IgD-negative memory B cell (primary cell): ENCODE data around the gene UNC5B. TPM values are rescaled to one million over a fixed set of nuclear protein-coding genes. Genes with fewer than 3 reads are reported as not detected.
"Not testable (repeated sequence)": the region's sequence is repeated elsewhere in the genome, so short reads cannot be mapped to it uniquely, and the experiment has no call there.

Experiments
- H3K27ac Mint-ChIP-seq, 3 donors: one replicate each; pipeline ENCODE4 v1.8.0; 2020 to 2022; ENCODE audit warnings: mild to moderate bottlenecking in 3 of 3, mixed read lengths in 3 of 3, moderate library complexity in 1 of 3
- H3K27me3 Mint-ChIP-seq: one replicate; pipeline ENCODE4 v1.8.0; 2021; ENCODE audit warnings: mixed read lengths
- H3K36me3 Mint-ChIP-seq: one replicate; pipeline ENCODE4 v1.8.0; 2020; ENCODE audit warnings: mild to moderate bottlenecking, mixed read lengths
- H3K4me1 Mint-ChIP-seq, 3 donors: one replicate each; pipeline ENCODE4 v1.8.0; 2020 to 2022; ENCODE audit warnings: mixed read lengths in 3 of 3, mild to moderate bottlenecking in 1 of 3
- H3K4me3 Mint-ChIP-seq, 4 donors: one replicate each; pipeline ENCODE4 v1.8.0; 2020 to 2022; ENCODE audit warnings: mild to moderate bottlenecking in 4 of 4, mixed read lengths in 4 of 4, moderate library complexity in 3 of 4
- H3K9me3 Mint-ChIP-seq, 3 donors: one replicate each; pipeline ENCODE4 v1.8.0; 2020 to 2021; ENCODE audit warnings: mixed read lengths in 3 of 3, mild to moderate bottlenecking in 1 of 3
- polyA plus RNA-seq: library from polyadenylated mRNA; unstranded; fragments of 300-500 nt; fragmentation: Illumina TruSeq; gene quantifications from one replicate; pipeline ENCODE4 v1.2.3, GENCODE V29; 2021

UNC5B gene
- polyA plus RNA-seq, 1 donor from 2014 or later, result not detected

DNA sequence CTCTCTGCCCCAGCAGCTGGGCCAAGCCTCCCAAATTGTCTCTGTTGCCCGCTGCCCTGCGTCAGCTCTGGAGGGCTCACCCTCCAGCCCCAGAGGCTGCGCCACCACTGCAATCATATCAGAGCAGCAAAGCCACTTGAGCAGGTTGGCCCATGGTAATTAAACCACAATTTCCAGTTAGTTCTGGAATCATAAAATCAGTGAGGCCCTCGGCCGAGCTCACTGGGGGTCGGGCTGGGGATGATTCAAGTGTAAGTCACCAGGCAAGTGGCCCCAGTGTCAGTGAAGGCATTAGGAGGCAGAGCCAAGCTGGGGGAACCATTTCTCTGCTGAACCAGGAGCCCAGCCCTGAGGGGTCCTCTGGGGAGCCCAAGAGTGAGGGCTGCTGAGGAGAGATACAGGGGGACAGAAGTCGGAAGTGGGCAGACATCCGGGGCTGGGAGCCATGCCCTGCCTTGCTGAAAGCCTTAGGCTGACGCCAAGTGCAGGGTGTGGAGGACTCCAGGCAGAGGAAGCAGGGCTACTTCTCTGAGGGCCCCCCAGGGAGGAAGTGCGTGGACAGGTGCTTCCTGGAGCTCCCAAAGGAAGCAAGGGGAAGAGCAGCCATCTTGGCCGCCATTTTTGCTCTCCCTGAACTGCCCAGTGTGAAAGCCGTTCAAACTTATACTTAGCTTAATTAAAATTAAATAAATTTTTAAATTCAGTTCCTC lies 77.2 kb downstream of the UNC5B start:
- Mint-ChIP-seq H3K9me3 (no peaks in the 10 kb centered on the region), H3K4me3 (no peak overlapping the region), H3K27ac (no peak overlapping the region), H3K27me3 (no peaks in the 10 kb centered on the region), H3K4me1 (peaks cover 0 to 2% (median 0%) of the 10 kb centered on the region in 3 donors), H3K36me3 (peaks cover 4% of the 10 kb centered on the region)

DNA sequence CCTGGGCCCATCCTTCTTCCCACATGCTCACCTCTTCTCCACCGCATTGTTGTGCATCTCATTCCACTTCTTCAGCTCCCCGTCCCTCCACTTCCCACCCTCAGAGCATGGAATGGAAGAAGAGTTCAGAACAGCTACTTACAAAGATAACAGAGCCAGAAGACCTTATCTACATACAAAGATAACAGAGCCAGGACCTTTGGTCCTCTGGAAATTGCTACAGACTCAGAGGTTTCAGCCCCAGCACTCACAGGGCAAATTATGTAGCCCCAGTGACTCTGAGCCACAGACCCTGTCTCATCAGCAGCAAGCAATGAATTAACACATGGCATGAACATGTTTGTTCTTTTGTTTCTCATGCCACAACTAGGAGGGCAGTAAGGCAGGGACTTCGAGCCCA lies 78.0 kb downstream of the UNC5B start:
- peaks cover 0 to 2% (median 0%) of the 10 kb centered on the region in 3 donors for H3K4me1 Mint-ChIP-seq
- H3K4me3 Mint-ChIP-seq, result no peak overlapping the region
- H3K9me3 Mint-ChIP-seq, result no peaks in the 10 kb centered on the region
- H3K27ac Mint-ChIP-seq, result no peak overlapping the region
- H3K27me3 Mint-ChIP-seq, result no peaks in the 10 kb centered on the region
- peaks cover 4% of the 10 kb centered on the region for H3K36me3 Mint-ChIP-seq

DNA sequence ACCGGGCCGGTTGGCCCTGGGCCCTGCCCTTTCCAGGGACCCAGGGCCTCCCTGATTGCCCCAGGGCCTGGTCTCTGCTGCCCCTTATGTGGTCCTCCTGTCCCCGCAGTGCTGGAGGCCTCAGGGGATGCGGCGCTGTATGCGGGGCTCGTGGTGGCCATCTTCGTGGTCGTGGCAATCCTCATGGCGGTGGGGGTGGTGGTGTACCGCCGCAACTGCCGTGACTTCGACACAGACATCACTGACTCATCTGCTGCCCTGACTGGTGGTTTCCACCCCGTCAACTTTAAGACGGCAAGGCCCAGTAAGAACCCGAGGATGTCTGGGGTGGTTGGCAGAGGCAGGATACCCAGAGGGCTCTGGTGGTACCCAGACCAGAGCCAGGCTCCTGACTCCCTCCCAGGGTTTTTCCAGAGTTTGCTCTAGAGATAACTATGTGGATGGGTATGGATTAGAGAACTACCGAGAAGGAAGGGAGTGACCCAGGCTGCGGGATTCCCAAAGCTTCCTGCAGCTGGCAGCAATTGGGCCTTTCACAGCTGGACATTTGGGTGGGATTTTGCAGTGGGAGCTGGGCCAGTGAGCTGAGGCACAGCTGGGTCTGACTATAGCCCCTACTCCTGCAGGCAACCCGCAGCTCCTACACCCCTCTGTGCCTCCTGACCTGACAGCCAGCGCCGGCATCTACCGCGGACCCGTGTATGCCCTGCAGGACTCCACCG lies 78.6 kb downstream of the UNC5B start:
- Mint-ChIP-seq H3K4me3 (no peak overlapping the region), H3K36me3 (peaks cover 3% of the 10 kb centered on the region), H3K9me3 (no peaks in the 10 kb centered on the region), H3K4me1 (peaks cover 0 to 2% (median 0%) of the 10 kb centered on the region in 3 donors), H3K27me3 (peaks cover under 1% of the 10 kb centered on the region), H3K27ac (no peak overlapping the region)

DNA sequence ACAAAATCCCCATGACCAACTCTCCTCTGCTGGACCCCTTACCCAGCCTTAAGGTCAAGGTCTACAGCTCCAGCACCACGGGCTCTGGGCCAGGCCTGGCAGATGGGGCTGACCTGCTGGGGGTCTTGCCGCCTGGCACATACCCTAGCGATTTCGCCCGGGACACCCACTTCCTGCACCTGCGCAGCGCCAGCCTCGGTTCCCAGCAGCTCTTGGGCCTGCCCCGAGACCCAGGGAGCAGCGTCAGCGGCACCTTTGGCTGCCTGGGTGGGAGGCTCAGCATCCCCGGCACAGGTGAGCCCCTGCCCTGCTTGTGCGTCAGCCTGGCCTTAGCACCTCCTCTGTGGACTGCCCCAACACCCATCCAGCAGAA lies 79.1 kb downstream of the UNC5B start:
- no peak overlapping the region for H3K27ac Mint-ChIP-seq
- no peak overlapping the region for H3K4me3 Mint-ChIP-seq
- H3K27me3 Mint-ChIP-seq, result peaks cover 2% of the 10 kb centered on the region
- H3K9me3 Mint-ChIP-seq, result no peaks in the 10 kb centered on the region
- H3K36me3 Mint-ChIP-seq, result peaks cover 3% of the 10 kb centered on the region
- H3K4me1 Mint-ChIP-seq, result peaks cover 0 to 2% (median 0%) of the 10 kb centered on the region in 3 donors

DNA sequence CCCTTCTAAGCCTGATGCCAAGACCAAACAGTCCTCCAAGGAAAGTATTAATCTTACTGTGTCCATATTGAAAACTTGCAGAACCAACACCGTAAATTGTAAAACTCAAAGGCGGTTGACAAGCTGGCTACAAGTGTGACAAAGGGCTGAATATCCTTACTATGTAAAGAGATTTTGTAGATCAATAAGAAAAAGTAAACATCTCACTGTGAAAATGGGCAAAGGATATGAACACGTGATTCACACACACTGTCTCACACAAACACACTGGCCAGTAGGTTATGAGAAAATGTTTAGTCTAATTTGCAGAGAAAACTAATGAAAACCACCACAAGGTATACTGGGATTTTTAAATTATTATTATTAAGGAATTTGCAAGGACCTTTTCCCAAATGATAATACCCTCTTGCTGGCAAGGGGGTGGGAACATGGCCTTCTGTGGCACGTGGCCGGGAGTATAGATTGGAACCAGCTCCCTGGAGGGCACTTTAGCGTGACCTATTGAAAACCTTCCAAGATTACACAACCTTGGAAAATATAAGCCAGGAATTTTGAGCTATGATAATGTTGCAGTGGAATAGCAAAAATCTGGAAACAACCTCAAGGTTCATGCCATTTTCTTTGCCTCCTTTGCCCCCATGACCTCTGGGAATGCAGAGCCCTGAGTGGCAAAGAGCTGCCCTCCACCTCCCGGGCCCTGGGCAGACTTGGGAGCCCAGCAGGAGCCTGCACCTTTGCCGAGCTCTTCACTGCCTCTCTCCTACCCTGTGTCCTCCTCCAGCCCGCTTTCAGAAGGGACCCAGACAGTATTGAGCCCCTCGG lies 80.5 kb downstream of the UNC5B start:
- H3K4me3 Mint-ChIP-seq, result no peak overlapping the region

DNA sequence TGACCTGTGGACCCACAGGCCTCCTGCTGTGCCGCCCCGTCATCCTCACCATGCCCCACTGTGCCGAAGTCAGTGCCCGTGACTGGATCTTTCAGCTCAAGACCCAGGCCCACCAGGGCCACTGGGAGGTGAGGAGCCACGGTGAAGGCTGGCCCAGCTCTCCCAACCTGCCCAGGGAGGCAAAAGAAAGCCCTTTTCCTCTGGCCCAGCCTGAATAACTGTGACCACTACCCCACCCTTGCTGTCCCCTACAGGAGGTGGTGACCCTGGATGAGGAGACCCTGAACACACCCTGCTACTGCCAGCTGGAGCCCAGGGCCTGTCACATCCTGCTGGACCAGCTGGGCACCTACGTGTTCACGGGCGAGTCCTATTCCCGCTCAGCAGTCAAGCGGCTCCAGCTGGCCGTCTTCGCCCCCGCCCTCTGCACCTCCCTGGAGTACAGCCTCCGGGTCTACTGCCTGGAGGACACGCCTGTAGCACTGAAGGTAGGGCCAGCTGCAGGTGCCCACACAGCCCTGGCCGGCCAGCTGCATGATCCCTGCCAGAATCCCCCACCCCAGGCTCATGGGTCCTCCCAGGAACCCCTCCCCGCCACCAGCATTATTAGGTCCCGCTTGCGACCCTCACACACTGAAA lies 81.2 kb downstream of the UNC5B start:
- Mint-ChIP-seq H3K27me3 (peaks cover 9% of the 10 kb centered on the region), H3K36me3 (peaks cover 3% of the 10 kb centered on the region), H3K9me3 (no peaks in the 10 kb centered on the region), H3K4me3 (no peak overlapping the region), H3K27ac (no peak overlapping the region), H3K4me1 (peaks cover 0 to 2% (median 0%) of the 10 kb centered on the region in 3 donors)

More for the DNA sequence above, 80.5 kb downstream of the UNC5B start:
- Mint-ChIP-seq H3K4me1 (peaks cover 0 to 2% (median 0%) of the 10 kb centered on the region in 3 donors), H3K27ac (no peak overlapping the region), H3K36me3 (peaks cover 3% of the 10 kb centered on the region), H3K27me3 (peaks cover 4% of the 10 kb centered on the region), H3K9me3 (no peaks in the 10 kb centered on the region)

DNA sequence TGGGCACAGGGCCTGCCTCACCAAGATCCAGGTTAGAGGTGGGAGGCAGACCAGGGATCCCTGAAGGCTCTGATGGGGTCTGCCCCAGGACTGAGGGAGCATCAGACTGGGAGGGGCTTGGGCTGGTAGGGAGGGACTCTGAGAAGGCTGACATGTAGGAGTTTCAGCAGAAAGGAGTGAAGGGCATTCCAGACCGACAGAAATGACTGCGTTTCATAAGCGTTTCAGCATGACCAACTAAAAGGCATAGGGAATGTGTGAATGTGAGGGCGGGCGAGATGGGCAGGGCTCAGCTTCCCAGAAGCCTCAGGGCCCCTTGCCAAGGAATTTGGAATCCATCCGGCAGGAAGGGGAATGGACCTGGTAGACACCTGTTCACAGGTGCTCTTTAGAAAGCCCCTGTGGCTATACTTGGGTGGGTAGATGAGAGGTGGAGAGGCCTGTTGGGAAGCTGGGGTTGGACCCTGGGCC lies 81.8 kb downstream of the UNC5B start:
- peaks cover 0 to 2% (median 0%) of the 10 kb centered on the region in 3 donors for H3K4me1 Mint-ChIP-seq
- no peak overlapping the region for H3K27ac Mint-ChIP-seq
- peaks cover 3% of the 10 kb centered on the region for H3K36me3 Mint-ChIP-seq

DNA sequence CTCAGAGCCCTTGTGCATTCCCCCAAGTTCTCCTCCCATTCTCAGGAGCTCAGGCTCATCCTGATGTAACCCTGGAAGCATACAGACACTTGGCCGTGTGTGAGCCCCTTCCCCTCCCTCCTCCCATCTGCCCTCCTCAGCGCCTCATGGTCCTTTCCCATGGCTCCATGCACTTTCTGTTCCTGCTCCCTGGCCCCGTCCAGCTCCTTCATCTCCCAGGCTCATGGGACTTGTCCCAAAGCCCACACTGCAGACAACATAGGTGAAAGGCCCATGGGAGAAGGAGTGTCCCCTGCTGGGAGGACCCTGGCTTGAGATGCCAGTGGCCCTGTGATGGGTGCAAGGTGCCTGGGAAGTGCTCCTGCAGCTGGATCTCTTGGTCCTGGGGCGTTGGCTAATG lies 82.5 kb downstream of the UNC5B start:
- Mint-ChIP-seq H3K9me3 (no peaks in the 10 kb centered on the region), H3K36me3 (peaks cover 3% of the 10 kb centered on the region), H3K4me3 (no peak overlapping the region)

More for the DNA sequence above, 81.8 kb downstream of the UNC5B start:
- Mint-ChIP-seq H3K27me3 (peaks cover 11% of the 10 kb centered on the region), H3K4me3 (no peak overlapping the region), H3K9me3 (no peaks in the 10 kb centered on the region)

DNA sequence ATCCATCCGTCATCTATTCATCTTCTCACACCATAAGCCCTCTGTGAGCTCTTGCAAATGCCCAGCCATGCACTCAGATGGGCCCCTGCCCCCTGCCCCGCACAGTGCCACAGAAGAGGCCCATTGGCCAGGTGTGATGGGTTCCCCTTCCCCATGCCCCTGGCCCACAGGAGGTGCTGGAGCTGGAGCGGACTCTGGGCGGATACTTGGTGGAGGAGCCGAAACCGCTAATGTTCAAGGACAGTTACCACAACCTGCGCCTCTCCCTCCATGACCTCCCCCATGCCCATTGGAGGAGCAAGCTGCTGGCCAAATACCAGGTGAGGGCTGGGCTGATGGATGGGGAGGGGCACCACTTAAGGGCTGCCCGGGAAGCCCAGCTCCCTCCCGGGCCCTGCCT lies 83.3 kb downstream of the UNC5B start:
- Mint-ChIP-seq H3K4me3 (no peak overlapping the region), H3K27me3 (peaks cover 13% of the 10 kb centered on the region), H3K27ac (no peak overlapping the region), H3K36me3 (peaks cover 3% of the 10 kb centered on the region), H3K4me1 (peaks cover 0 to 2% (median 2%) of the 10 kb centered on the region in 3 donors), H3K9me3 (no peaks in the 10 kb centered on the region)

More for the DNA sequence above, 82.5 kb downstream of the UNC5B start:
- Mint-ChIP-seq H3K4me1 (peaks cover 0 to 2% (median 2%) of the 10 kb centered on the region in 3 donors), H3K27ac (no peak overlapping the region), H3K27me3 (peaks cover 13% of the 10 kb centered on the region)

DNA sequence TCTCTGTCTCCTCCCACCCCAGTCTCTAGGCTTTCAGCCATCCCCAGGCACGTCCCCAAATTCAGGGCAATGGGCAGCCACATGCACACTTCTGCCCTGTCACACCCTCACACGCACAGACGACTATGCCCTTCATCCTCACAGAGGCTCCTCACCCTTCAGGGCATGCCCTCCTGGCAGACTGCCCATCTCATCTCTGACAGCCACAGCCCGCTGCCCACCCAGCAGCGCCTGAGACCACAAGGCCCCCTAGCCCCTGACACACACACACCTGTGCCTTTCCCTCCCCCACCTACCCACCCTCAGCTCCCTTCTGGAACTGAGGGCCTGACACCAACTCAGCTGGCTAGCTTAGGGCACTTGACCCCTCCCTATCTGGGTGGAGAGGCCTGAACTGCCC lies 83.7 kb downstream of the UNC5B start:
- Mint-ChIP-seq H3K4me3 (no peak overlapping the region), H3K4me1 (peaks cover 0 to 2% (median 2%) of the 10 kb centered on the region in 3 donors), H3K27me3 (peaks cover 13% of the 10 kb centered on the region), H3K27ac (no peak overlapping the region), H3K36me3 (peaks cover 3% of the 10 kb centered on the region), H3K9me3 (no peaks in the 10 kb centered on the region)

DNA sequence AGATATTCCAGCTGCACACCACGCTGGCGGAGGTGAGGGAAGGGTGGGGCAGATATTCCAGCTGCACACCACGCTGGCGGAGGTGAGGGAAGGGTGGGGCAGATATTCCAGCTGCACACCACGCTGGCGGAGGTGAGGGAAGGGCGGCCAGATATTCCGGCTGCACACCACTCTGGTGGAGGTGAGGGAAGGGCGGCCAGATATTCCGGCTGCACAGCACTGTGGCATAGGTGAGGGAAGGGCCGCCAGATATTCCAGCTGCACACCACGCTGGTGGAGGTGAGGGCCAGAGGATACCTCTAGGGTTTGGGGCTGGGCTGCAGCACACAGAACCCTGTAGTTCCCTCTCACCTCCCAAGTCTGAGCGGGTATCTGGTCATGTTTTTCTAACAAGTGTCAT lies 84.4 kb downstream of the UNC5B start:
- not testable (repeated sequence) for H3K4me3 Mint-ChIP-seq, H3K9me3 Mint-ChIP-seq, H3K27ac Mint-ChIP-seq, H3K4me1 Mint-ChIP-seq, H3K36me3 Mint-ChIP-seq
- H3K27me3 Mint-ChIP-seq, result peaks cover 13% of the 10 kb centered on the region

DNA sequence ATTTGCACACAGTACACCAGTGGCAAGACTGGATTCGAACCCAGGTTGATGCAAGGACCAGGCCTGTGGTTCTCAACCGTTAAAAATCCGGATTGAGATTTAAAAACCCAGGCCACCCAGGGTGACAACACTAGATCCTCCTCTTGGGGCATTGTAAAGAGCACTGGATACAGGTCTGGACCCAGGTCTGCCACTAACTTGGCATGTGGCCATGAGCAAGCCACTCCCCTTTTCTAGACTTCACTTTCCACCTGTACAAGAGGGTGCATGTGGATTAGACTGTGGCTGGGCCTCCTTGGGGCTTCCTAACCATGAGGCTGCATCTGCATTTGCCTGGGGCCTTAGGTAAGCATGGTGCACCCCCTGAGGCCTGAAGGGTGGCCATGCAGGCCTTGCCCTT lies 85.0 kb downstream of the UNC5B start:
- H3K4me3 Mint-ChIP-seq, result no peak overlapping the region
- peaks cover 0 to 2% (median 2%) of the 10 kb centered on the region in 3 donors for H3K4me1 Mint-ChIP-seq
- no peak overlapping the region for H3K27ac Mint-ChIP-seq
- peaks cover 13% of the 10 kb centered on the region for H3K27me3 Mint-ChIP-seq
- peaks cover 3% of the 10 kb centered on the region for H3K36me3 Mint-ChIP-seq
- H3K9me3 Mint-ChIP-seq, result no peaks in the 10 kb centered on the region

DNA sequence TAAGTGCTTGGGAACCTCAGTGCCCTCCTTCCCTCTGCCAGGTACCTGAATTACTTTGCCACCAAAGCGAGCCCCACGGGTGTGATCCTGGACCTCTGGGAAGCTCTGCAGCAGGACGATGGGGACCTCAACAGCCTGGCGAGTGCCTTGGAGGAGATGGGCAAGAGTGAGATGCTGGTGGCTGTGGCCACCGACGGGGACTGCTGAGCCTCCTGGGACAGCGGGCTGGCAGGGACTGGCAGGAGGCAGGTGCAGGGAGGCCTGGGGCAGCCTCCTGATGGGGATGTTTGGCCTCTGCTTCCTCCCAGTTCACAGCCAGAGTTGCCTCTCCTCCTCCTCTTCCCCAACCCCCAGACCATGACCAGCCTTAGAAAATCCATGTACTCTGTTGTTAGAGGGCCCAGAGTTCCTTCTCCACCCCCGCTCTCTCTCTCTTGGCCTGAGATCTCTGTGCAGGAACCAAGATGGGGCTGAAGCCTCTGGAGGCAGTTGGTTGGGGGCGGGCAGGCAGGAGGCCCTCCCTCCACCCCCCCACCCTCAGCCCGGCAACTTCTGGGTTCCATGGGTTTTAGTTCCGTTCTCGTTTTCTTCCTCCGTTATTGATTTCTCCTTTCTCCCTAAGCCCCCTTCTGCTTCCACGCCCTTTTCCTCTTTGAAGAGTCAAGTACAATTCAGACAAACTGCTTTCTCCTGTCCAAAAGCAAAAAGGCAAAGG lies 86.9 kb downstream of the UNC5B start:
- H3K4me1 Mint-ChIP-seq, result peaks cover 0 to 2% (median 2%) of the 10 kb centered on the region in 3 donors
- H3K27me3 Mint-ChIP-seq, result peaks cover 16% of the 10 kb centered on the region
- peaks cover 1% of the 10 kb centered on the region for H3K36me3 Mint-ChIP-seq
- H3K9me3 Mint-ChIP-seq, result no peaks in the 10 kb centered on the region
- no peak overlapping the region for H3K4me3 Mint-ChIP-seq
- no peak overlapping the region for H3K27ac Mint-ChIP-seq
